Stimulated activated CD8-positive, alpha-beta memory T cell treated with anti-CD3 and anti-CD28 coated beads, Interleukin-4, amount 100 ng/mL, for 24 hours (primary cell): ENCODE results near the gene ROCK2.

Experiments
- DNase-seq: peaks from one replicate; pipeline ENCODE4 v3.0.0-alpha.2; 2020; ENCODE audit warnings: low read depth

ROCK2 gene

DNA sequence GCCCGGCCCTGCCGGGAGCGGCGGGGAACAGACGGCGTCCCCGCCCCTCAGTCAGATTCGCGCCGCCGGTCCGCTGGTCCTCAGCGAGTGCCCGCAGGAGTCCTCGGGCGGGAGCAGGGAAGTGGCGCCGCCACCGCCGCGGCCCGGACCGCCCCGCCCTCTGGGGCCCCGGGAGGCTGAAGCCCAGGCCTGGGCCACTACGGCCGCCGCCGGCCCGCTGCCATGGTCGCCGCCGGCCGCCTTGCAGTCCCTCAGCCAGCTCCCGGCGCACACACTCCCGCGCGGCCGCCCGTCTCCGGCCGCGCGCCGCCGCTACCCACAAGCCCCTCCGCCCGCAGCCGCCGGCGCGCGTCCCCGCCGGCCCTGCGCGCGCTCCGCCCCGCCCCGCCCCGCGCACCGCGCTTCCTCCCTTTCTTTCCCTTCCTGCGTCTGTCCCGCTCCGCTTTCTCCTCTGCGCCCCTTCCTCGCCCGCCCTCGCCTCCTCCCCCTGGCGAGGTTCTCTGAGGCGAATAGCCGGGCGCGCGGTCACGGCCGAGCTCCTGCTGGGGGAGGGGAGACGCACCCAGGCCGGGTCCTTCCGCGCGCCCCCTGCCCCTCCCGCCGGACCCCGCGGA lies at the start of gene ROCK2:
TSS of gene ROCK2 (minus strand) at position 295 of the 614 bp plus-strand sequence. CDS start 500 bp downstream, outside the sequence.
- DNase-seq = peak; percentile 64

DNA sequence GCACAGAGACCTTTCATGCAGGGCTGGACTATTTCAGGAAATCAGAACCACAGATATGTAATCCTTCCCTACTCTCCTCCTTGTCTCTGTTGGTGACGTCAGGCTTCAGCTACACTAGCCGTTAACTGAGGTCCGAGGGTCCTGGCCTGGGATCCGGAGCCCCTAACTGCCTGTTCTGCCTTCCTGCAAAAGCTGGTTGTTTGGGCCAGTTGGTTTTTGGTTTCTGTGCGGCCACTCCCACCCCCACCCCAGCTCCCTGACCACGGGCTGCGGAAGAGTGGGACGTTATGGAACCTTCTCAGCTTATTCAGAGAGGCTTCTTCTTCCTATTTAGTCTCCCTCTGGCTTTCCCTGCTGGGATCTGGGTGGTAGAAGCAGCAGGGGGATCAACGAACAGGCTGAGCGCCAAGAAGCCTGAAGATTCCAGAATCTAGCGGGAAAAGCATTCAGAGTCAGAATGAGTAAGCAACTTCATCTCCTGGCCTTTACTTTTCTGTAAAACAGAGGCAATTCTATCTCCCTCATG lies 49.3 kb upstream of the ROCK2 start:
- DNase-seq = no peak

DNA sequence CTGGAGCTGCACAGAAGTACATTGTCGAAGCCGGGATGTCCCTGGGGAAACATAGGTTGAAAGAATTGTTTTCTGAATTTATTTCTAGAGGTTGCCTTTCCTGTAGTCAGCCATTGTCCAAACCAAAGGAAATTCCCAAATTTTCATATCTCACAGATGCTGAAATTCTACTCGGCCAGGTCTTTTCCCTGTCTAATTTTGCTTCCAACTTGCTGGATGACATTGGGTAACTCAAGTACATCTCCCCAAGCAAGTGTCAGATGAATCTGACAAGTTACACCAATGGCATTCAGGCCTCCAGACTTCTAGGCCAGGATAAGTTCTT lies 47.5 kb upstream of the ROCK2 start:
- no peak for DNase-seq

DNA sequence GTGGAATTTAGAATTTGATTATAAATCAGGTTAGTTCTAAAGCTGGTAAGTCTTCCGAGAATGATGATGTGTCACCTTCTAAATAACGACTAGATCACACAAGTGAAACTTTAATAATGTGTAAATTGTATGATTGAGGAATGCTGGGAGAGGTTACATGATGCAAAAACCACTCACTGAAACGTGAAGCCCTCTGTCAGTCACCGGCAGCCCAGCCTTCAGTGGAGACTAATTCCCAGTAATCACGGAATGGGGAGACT lies 45.9 kb upstream of the ROCK2 start:
- DNase-seq = no peak

DNA sequence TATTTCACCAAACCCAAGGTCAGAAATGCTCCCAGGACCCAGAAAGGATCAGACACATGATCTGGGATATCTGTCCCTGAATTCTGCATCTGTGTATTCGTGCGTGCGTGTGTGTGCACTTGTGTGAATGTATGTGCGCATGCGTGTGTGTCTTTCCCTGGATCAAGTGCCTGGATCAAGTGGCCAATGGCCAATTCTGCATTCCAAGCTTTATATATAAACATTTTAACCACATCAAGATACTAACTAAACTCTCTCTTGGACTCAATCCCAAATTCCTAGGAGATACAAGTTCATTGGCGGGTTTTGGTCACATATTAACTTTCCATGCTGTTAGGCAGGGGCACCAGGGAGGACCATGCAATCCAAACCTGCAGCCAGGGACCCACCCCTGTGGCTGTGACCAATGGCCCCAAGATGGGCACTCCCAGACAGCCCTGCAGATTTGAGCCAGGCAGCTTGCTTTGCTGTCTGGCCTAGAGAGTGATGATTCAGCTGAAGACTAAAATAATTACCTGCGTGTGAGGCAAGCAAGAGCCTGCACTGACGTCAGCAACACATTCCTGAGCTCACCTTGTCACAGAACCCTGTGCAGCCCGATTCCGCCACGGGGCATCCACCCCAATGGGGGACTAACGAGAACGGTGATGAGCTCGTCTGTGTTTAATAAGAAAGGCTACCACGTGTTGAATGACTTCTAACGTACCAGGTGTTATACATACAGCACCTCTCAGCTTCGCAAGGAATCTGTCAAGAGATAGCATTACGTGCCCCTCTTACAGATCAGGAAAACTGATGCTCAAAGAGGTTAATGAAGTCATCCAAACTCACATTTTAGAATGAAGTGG lies 45.3 kb upstream of the ROCK2 start:
- DNase-seq = no peak

DNA sequence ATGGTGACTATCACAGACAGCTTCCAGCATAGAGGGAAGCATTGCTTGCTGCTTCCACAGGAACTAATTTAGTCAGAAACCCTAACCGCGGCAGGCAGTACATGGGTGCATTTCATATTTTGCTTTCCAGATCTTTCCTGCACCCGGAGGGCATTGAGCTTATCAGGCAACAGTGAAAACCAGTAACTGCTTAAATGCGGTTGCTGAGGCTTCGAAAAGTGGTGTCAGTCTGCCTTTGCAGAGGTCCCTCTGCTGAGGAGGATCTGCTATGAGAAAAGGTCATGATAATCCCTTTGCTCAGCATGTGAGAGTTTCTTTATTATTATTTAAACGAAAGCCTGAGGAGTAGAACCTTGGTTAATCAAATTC lies 44.6 kb upstream of the ROCK2 start:
- no peak for DNase-seq

DNA sequence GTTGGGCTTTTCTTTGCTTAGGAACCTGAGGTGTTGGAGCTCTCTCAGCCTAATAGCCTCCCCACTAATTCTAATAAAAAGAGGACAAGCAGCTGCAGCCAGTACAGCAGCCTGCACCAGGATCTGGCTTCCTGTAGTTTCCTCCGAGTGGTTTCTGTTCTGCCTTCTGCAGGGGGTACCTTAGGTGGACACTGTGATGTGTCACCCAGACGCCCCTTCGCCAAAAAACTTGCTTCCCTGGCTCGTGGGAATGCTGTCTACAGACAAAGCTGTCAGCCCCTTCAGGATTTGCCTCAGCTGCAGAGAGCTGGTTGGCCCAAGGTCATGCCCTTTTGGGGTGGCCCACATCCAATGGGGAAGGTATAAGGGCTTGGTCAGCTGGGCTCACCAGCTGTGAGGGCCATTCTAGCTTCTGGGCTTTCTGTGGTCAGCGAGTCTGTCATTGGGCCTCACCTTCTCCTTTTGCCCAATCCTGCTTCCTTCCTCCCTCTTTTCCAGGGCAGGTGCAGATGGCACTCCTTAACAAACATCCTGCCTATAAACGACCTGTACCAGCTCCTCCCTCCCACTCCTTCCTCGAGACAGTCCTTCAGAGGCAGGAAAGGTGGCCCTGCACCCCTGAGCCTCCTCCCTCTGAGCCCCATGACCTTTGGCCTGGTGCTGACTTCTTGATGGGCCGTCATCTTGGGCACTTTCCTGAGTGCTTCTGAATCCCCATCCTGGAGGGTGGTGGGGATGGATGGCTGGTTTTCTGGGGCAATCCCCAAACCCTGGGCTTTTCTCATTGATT lies 44.0 kb upstream of the ROCK2 start:
- no peak for DNase-seq

DNA sequence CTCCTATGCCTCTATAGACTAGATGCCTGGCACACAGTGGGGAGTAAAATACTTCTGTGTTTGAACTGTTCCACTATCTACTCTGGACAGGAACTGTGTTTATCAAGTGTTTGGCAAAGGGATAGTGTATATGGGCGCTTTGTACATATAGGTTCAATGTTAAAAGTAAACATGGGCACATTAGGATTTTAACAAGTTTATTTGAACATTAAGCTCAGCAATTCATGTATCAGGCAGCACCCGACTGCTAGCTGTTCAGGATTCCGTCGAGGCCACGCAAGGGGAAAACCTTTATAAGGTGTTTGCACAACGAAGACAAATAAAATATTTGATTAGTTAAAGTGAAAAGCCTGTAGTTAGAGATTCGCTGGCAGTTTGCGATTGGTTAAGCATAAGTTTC lies 43.4 kb upstream of the ROCK2 start:
- no peak for DNase-seq

DNA sequence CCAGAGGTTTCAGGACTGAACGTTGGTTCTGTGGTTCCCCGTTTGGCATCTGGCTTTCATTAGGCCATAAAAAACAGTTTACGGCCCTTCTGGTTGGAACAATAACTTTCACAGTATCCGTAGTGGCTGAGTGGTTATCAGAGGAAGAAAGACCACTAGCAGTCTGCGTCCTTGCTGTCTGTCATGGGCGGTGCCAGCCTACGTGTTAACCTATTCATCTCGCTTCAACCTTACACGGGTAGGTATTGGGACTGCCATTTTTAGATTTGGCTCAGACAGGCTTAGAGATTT lies 42.6 kb upstream of the ROCK2 start:
- no peak for DNase-seq

DNA sequence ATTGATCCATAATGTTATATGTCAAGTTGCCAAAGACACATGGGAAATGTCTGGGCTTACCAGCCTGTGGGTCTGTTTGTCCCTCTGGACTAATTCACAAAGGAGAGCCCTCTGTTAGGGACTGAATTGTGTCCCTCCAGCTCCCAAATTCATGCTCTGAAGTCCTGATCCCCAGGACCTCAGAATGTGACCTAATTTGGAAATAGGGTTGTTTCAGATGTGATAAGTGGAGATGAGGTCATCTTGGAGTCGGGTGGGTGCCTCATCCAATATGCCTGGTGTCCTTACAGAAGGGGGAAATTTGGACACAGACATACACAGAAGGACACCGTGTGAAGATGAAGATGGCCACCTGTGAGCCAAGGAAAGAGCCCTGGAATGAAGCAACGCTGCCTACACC lies 41.4 kb upstream of the ROCK2 start:
- no peak for DNase-seq

DNA sequence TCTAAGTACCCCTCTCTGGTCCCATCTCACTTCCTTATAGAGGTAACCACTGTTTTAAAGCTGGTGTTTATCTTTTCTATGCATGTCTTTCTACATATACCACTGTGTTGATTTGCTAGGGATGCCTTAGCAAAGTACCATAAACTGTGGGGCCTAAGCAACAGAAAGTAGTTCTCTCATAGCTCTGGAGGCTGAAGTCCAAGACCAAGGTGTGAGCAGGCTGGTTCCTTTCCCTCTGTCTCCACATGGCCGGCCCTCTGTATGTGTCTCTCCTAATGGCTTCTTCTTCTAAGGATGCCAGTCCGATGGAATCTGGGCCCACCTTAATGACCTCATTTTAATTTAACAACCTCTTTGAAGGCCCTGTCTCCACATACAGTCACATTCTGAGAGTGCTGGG lies 40.8 kb upstream of the ROCK2 start:
- no peak for DNase-seq

DNA sequence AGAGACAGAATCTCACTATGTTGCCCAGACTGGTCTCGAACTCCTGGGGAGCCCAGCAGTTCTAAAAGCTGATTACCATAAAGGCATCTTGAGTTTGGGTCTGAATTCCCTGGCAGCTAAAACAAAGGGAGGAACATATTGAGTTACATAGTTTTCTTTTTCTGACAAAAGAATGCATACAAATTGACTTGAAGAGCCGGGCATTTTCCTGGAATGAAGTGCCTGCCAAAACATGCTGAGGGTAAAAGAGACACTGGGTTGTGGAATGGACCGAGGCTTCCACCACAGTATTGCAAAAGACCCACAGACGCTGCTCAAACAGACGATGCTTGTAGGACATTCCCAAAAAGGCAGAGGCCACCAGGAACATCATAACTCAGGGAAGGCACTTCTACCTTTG lies 35.1 kb upstream of the ROCK2 start:
- DNase-seq = no peak

DNA sequence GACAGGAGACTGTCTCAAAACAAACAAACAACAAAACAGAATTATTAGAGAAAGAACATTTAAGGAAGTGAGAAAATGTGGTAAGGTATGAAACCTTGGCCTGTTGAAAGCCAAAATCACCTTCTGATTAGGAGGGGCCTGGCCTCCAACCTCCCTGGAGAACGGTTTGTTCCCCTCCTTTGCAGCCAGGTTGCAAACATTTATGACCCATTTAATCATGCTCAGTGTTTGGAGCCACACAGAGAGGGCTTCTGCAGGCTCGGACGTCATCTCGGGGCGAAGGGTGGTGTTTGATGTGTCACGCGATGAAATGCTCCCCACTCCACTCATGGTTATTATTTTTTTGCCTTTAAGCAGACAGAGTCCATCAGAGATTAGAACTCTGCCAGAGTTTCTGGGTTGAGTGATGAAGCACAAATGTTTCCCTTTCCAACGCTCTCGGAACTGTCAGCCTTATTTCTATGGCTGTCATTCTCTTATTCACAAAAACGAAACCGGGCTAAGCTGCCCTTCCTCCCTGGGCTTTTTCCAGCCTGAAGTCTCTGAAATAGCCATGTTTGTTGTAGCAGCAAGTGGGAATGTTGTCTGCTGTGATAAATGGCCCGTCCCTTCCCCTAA lies 33.6 kb upstream of the ROCK2 start:
- no peak for DNase-seq

DNA sequence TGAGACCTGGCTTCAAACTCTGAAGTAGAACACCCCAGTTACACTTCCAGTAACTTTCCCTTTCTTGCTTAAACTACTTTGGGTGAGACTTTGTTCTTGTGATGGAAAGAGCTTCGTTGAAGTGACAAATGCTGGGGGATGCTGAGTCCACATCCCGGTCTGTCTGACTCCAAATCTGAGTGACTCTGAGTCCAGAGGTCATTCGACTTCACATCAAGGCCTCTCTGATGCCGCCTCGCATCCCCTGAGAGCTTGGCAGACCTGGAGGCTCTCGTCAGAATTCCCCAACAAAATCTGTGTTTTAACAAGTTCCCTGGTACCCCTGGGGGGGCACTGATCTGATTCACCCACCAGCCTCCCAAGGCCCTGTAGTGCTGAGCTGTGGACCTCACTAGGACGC lies 31.6 kb upstream of the ROCK2 start:
- DNase-seq = no peak

DNA sequence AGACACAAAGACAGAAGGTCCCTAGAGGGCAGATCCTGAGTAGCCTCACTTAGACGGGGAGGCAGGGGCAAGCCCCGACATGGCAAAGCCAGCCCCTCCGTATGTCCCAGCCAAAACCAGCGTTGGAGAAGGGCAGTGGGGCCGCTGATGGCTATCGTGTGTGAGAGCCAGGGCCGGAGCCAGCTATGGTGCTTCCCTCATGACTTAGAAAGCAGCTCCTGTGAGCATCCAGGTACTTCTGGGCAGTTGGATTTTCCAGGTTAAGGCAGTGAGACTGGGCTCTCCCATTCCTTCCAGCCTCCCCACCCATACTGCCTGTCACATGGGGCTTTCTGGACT lies 31.2 kb upstream of the ROCK2 start:
- DNase-seq = no peak

DNA sequence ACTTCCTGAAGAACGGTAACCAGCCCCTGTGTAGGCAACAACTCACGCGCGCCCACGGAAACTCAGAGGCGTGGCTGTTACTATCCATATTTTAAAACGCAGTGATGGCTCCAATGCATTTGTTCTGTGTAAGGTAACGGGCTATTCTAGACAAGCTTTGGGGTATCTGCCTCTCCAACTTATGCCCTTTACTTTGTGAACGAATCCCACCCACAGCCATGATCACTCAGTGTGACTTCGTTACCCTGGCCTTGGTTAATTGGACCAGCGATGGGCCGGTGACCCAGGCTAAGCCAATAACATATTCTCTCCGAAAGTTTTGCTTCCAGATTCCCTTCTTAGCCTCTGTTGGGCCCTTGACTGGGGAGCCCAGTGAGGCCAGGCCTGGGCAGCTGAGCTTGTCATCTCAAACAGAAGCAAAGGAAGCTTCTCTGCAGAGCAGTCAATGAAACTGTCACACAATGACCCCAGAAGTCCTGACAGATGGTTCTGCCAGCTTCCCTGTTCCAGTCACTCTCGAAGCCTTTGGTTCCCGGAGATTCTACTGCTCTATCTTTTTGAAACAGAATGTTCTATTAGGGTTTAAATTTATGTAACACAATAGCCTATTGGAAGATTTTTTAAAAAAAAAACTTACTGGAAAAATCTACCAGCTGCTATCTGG lies 30.7 kb upstream of the ROCK2 start:
- DNase-seq = no peak

DNA sequence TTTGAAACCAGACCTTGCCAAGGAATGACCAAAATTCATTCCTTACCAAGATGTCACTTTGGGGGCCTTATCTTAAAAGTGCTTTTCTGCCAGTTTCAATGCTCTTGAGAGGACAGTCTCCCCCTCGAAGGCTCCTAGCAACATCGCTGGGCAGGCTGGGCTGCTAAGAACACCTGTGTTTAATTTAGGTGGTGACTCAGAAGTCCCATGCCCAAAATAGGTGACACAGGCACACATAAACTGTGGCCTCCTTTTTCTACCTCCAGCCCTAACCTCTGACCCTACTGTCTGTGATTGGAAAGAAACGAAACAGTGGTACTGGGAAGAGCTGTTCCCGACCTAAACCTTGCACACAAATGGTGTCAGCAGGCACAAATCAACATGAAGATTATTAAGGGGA lies 28.7 kb upstream of the ROCK2 start:
- DNase-seq = no peak

DNA sequence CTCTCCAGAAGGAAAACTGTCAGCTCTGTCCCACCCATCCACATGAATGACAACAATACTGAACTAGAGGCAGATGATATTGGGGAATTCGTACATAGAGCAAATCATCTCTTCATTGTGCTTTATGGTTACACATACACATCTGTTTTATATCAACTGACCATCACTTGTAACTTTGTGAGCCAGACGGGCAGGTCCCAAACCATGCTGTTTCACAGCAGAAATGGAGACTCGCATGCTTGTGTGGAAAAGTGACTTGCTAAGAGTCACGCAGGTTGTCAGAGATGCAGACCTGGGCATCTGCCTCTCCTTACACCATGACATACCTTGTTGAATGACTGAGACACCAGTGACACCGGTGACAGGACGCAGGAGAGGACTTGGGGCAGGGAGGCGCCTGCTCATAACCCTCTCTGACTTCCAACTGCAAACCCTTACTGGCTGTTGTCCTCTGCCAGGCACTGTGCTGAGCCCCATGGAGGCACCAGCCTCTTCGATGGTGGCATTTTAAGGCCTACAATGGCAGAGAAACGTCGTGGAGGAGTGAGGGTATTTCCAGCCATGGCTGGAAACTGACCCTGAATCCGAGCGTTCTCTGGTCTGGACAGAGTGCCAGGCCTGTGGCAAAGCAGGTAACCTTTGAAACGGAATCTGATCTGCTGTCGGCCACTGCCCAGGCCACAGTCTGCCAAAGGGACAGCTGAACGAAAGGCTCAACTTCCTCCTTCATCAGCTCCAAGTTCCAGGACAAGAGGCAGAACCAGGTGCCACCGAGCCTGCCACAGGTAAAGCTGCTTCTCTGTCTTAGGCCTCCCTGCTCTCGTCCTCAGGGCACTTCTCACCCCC lies 26.9 kb upstream of the ROCK2 start:
- no peak for DNase-seq

DNA sequence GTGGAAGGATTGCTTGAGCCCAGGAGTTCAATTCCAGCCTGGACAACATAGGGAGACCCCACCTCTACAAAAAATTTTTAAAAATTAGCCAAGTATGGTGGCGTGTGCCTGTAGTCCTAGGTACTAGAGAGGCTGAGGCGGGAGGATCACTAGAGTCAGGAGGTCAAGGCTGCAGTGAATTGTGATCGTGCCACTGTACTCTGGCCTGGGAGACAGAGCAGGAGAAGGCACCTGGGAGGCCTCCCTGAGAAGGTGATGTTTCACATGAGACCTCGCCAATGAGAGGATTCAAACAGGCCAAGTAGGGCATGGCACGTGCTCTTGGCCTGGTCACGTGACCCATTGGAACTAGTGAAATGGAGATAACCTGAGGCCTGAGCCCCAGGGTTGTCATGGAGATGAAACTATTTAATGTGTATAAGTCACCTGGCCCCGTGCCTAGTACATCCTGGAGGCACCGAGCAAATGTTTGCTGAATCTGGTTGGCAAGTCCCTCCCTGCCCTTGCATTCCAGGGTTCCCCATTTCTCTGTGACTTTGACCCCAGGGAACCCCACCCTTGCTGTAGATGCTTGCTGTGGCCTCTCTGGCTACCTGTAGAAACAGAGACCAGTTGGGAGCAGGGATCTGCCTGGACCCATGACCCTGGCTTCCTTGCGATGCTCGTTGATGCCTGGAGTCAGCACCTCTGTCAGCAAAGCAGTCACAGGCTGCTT lies 26.1 kb upstream of the ROCK2 start:
- DNase-seq = no peak

DNA sequence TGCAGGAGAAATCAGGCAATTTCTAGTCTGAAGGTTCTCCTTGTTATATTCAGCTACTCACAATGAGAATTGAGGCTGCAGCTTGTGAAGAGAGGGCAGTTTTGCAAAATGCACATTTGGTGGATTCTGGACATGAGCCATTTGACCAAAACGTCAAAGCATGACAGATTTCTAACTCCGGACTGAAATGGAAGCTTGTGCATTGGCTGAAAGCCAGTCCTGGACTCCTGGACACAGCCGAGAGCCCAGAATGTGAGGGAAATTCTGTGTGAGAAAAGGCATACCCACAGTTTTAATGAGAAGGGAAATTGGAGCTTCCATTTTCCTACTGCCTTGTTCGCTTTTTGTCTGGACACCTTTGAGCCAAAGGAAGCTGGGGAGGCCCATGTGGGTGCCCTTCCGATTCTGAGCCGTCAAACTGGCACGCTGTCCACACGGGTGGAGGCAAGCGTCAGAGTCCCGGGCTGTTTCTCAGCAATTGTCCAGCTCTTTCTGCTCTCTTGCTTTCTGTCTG lies 23.7 kb upstream of the ROCK2 start:
- DNase-seq = no peak
